ENCODE measurements around the gene MAN2A1. TPM values are rescaled to one million over a fixed set of nuclear protein-coding genes. Genes with fewer than 3 reads are reported as not detected.
"Not testable (repeated sequence)": the region's sequence is repeated elsewhere in the genome, so short reads cannot be mapped to it uniquely, and the experiment has no call there.

Gene MAN2A1
- total RNA-seq, 4 donors from 2014 or later: 37.0 to 45.9 (median 39.8) TPM

- H3K4me1 ChIP-seq: no peaks in the 10 kb centered on the region
- no peak for DNase-seq (ENCODE audit: low spot score in 2 of 2)
- no peaks in the 10 kb centered on the region for H3K27me3 ChIP-seq
- H3K4me3 ChIP-seq: no peak overlapping the region
- WGBS: 100% methylated on average over 1 of the region's 1 CpG
- no peaks in the 10 kb centered on the region for H3K9me3 ChIP-seq
- no peak overlapping the region for H3K27ac ChIP-seq
- H3K36me3 ChIP-seq: peaks cover 16% of the 10 kb centered on the region
- TF ChIP-seq POLR2AphosphoS5 (IDR thresholded peaks at IDR 0.05) (no peak), POLR2A (IDR thresholded peaks at IDR 0.05) (no peak), EP300 (IDR thresholded peaks at IDR 0.05) (no peak), CTCF (IDR thresholded peaks at IDR 0.05) (no peak)
Measured at GRCh38 chr5:109825450-109825849, 135.7 kb downstream of the MAN2A1 start.

- peaks cover 14% of the 10 kb centered on the region for H3K36me3 ChIP-seq
- TF ChIP-seq EP300 (IDR thresholded peaks at IDR 0.05) (no peak), POLR2AphosphoS5 (IDR thresholded peaks at IDR 0.05) (no peak), CTCF (IDR thresholded peaks at IDR 0.05) (no peak), POLR2A (IDR thresholded peaks at IDR 0.05) (no peak)
- 80% methylated on average over 6 of the region's 6 CpGs for WGBS
Measured at GRCh38 chr5:109826426-109826825, 136.7 kb downstream of the MAN2A1 start.

GRCh38 chr5:109829331-109829730 lies 139.6 kb downstream of the MAN2A1 start:
- no peak overlapping the region for H3K27ac ChIP-seq
- H3K4me3 ChIP-seq: no peak overlapping the region
- no peaks in the 10 kb centered on the region for H3K9me3 ChIP-seq
- H3K4me1 ChIP-seq: no peaks in the 10 kb centered on the region
- no peaks in the 10 kb centered on the region for H3K27me3 ChIP-seq
- H3K36me3 ChIP-seq: peaks cover 13% of the 10 kb centered on the region
- no peak for TF ChIP-seq POLR2A (IDR thresholded peaks at IDR 0.05)
- TF ChIP-seq POLR2AphosphoS5 (IDR thresholded peaks at IDR 0.05): no peak
- no peak for TF ChIP-seq EP300 (IDR thresholded peaks at IDR 0.05)
- TF ChIP-seq CTCF (IDR thresholded peaks at IDR 0.05): no peak
- no peak for DNase-seq (ENCODE audit: low spot score in 2 of 2)

More at GRCh38 chr5:109826426-109826825, 136.7 kb downstream of the MAN2A1 start:
- no peaks in the 10 kb centered on the region for H3K9me3 ChIP-seq
- H3K4me1 ChIP-seq: no peaks in the 10 kb centered on the region
- H3K27me3 ChIP-seq: no peaks in the 10 kb centered on the region
- no peak overlapping the region for H3K4me3 ChIP-seq
- no peak for DNase-seq (ENCODE audit: low spot score in 2 of 2)
- H3K27ac ChIP-seq: no peak overlapping the region

GRCh38 chr5:109830955-109831502 lies 141.3 kb downstream of the MAN2A1 start:
- 80% methylated on average over 1 of the region's 1 CpG for WGBS
- no peak for DNase-seq (ENCODE audit: low spot score in 2 of 2)
- no peak overlapping the region for H3K27ac ChIP-seq
- no peaks in the 10 kb centered on the region for H3K27me3 ChIP-seq
- no peaks in the 10 kb centered on the region for H3K9me3 ChIP-seq
- H3K4me3 ChIP-seq: no peak overlapping the region
- peaks cover 11% of the 10 kb centered on the region for H3K36me3 ChIP-seq
- H3K4me1 ChIP-seq: no peaks in the 10 kb centered on the region
- TF ChIP-seq CTCF (IDR thresholded peaks at IDR 0.05): no peak
- TF ChIP-seq POLR2AphosphoS5 (IDR thresholded peaks at IDR 0.05): no peak
- no peak for TF ChIP-seq POLR2A (IDR thresholded peaks at IDR 0.05)
- no peak for TF ChIP-seq EP300 (IDR thresholded peaks at IDR 0.05)

GRCh38 chr5:109832207-109833188 lies 142.8 kb downstream of the MAN2A1 start:
- H3K36me3 ChIP-seq; H3K27ac ChIP-seq; H3K27me3 ChIP-seq; H3K9me3 ChIP-seq; H3K4me1 ChIP-seq; H3K4me3 ChIP-seq; DNase-seq (ENCODE audit: low spot score in 2 of 2): not testable (repeated sequence)
- 96% methylated on average over 19 of the region's 42 CpGs for WGBS
